GM23338 (cell line): Measurements from ENCODE around the gene EPS8. TPM values are rescaled to one million over a fixed set of nuclear protein-coding genes. Genes with fewer than 3 reads are reported as not detected.

Experiments
- ATAC-seq: fragments of 200-7000 bp; cut with Tn5 transposase; 3 replicates; pipeline ENCODE4 v1.9.1; 2020
- DNase-seq: peaks from one replicate; pipeline ENCODE4 v3.0.0-alpha.2; 2015; ENCODE audit warnings: low spot score
- H2AFZ ChIP-seq: fragments of 200-600 bp; sonication (generic); 2 replicates; pipeline ENCODE4 v1.8.0; 2016; ENCODE audit warnings: antibody characterized with exemption, mild to moderate bottlenecking, moderate library complexity
- H3F3A ChIP-seq: fragments of 200-600 bp; sonication (generic); replicated peaks from 2 replicates; pipeline ENCODE4 v1.8.0; 2017; ENCODE audit warnings: antibody characterized with exemption, mixed run types, low read depth
- H3K27ac ChIP-seq: fragments of 200-600 bp; sonication (generic); 2 replicates; pipeline ENCODE4 v1.6.1; 2016; ENCODE audit warnings: low read depth
- H3K27me3 ChIP-seq: fragments of 200-600 bp; sonication (generic); 2 replicates; pipeline ENCODE4 v1.8.0; 2016; ENCODE audit warnings: mild to moderate bottlenecking, mixed run types, moderate library complexity; ENCODE audit not compliant: insufficient read depth
- H3K36me3 ChIP-seq: fragments of 200-600 bp; sonication (generic); 2 replicates; pipeline ENCODE4 v1.8.0; 2016; ENCODE audit warnings: mild to moderate bottlenecking; ENCODE audit not compliant: insufficient read depth
- H3K4me1 ChIP-seq: fragments of 200-600 bp; sonication (generic); 2 replicates; pipeline ENCODE4 v1.8.0; 2016; ENCODE audit warnings: mild to moderate bottlenecking, moderate library complexity; ENCODE audit not compliant: insufficient read depth
- H3K4me2 ChIP-seq: fragments of 200-600 bp; sonication (generic); 2 replicates; pipeline ENCODE4 v1.7.1; 2017; ENCODE audit warnings: mixed run types
- H3K4me3 ChIP-seq: fragments of 200-600 bp; sonication (generic); 2 replicates; pipeline ENCODE4 v1.6.1; 2016; ENCODE audit warnings: mixed run types
- H3K79me2 ChIP-seq: fragments of 200-600 bp; sonication (generic); replicated peaks from 2 replicates; pipeline ENCODE4 v1.8.0; 2017; ENCODE audit warnings: mild to moderate bottlenecking; ENCODE audit not compliant: insufficient read depth
- H3K9me2 ChIP-seq: fragments of 200-600 bp; sonication (generic); 2 replicates; pipeline ENCODE4 v1.8.0; 2017; ENCODE audit not compliant: insufficient read depth
- H4K20me1 ChIP-seq: fragments of 200-600 bp; sonication (generic); replicated peaks from 2 replicates; pipeline ENCODE4 v1.8.0; 2017; ENCODE audit warnings: mild to moderate bottlenecking; ENCODE audit not compliant: insufficient read depth
- H3K27ac Mint-ChIP-seq: 2 replicates; pipeline ENCODE4 v1.8.0; 2020; ENCODE audit warnings: inconsistent platforms, mild to moderate bottlenecking, moderate library complexity, mixed read lengths
- H3K27me3 Mint-ChIP-seq: 3 replicates; pipeline ENCODE4 v1.8.0; 2022; ENCODE audit warnings: low read depth, mild to moderate bottlenecking, moderate library complexity, mixed read lengths, inconsistent platforms; ENCODE audit not compliant: insufficient read depth, poor library complexity
- H3K36me3 Mint-ChIP-seq: 3 replicates; pipeline ENCODE4 v1.8.0; 2021; ENCODE audit warnings: low read depth, mild to moderate bottlenecking, inconsistent platforms, moderate library complexity, mixed read lengths
- H3K4me1 Mint-ChIP-seq: 3 replicates; pipeline ENCODE4 v1.8.0; 2020; ENCODE audit warnings: mild to moderate bottlenecking, inconsistent platforms, mixed read lengths
- H3K4me3 Mint-ChIP-seq: 3 replicates; pipeline ENCODE4 v1.8.0; 2021; ENCODE audit warnings: moderate library complexity, mild to moderate bottlenecking, inconsistent platforms, mixed read lengths
- H3K9me3 Mint-ChIP-seq: 3 replicates; pipeline ENCODE4 v1.8.0; 2020; ENCODE audit warnings: moderate library complexity, mild to moderate bottlenecking, inconsistent platforms, mixed read lengths
- CREB1 ChIP-seq: fragments of 250-450 bp; sonication (Bioruptor Pico); IDR thresholded peaks from 2 replicates; pipeline ENCODE4 v1.5.0; 2020; ENCODE audit warnings: low read depth, mild to moderate bottlenecking, moderate library complexity
- CTCF ChIP-seq, 2 experiments: fragments of 200-600 bp in 1 of 2; sonication (generic) in 1 of 2; conservative IDR thresholded peaks; 2 replicates each; pipeline versions ENCODE4 v1.5.1 to v1.6.1; 2016 to 2017; ENCODE audit warnings: antibody characterized with exemption in 2 of 2, low read depth in 2 of 2, mild to moderate bottlenecking in 2 of 2, moderate library complexity in 1 of 2
- EZH2 ChIP-seq: fragments of 200-600 bp; sonication (generic); IDR thresholded peaks from one replicate; pipeline ENCODE4 v1.8.0; 2017; ENCODE audit warnings: antibody characterized with exemption, mild to moderate bottlenecking, low read depth; ENCODE audit not compliant: unreplicated experiment
- EZH2phosphoT487 ChIP-seq: fragments of 200-600 bp; sonication (generic); IDR thresholded peaks from one replicate; pipeline ENCODE4 v1.8.1; 2018; ENCODE audit warnings: antibody characterized with exemption; ENCODE audit not compliant: unreplicated experiment
- JUNB ChIP-seq: IDR thresholded peaks from one replicate; pipeline ENCODE4 v1.6.1; 2016; ENCODE audit warnings: antibody characterized with exemption; ENCODE audit not compliant: unreplicated experiment
- NANOG ChIP-seq: IDR thresholded peaks from 2 replicates; pipeline ENCODE4 v1.6.1; 2016; ENCODE audit warnings: antibody characterized with exemption, borderline replicate concordance
- POLR2AphosphoS5 ChIP-seq: IDR thresholded peaks from 2 replicates; pipeline ENCODE4 v1.6.1; 2016; ENCODE audit warnings: antibody characterized with exemption, low read depth
- REST ChIP-seq: IDR thresholded peaks from one replicate; pipeline ENCODE4 v1.6.1; 2018; ENCODE audit warnings: antibody characterized with exemption; ENCODE audit not compliant: unreplicated experiment
- STAT1 ChIP-seq: IDR thresholded peaks from one replicate; pipeline ENCODE4 v1.6.1; 2016; ENCODE audit warnings: antibody characterized with exemption; ENCODE audit not compliant: unreplicated experiment
- ZNF114 ChIP-seq: fragments of 250-450 bp; sonication (Bioruptor Pico); IDR thresholded peaks from 2 replicates; pipeline ENCODE4 v1.5.0; 2020; ENCODE audit warnings: mild to moderate bottlenecking, moderate library complexity
- ZNF331 ChIP-seq: fragments of 250-450 bp; sonication (Bioruptor Pico); IDR thresholded peaks from 2 replicates; pipeline ENCODE4 v1.5.0; 2020; ENCODE audit warnings: low read depth, mild to moderate bottlenecking, moderate library complexity
- ZNF462 ChIP-seq: fragments of 250-450 bp; sonication (Bioruptor Pico); IDR thresholded peaks from 2 replicates; pipeline ENCODE4 v1.5.0; 2020; ENCODE audit warnings: mild to moderate bottlenecking, moderate library complexity
- polyA plus RNA-seq: library from polyadenylated mRNA; unstranded; fragments of >200 nt; fragmentation: Nextera tagmentation; extraction: Ambion mirVana; gene quantifications from 2 replicates; pipeline ENCODE4 v1.2.1, GENCODE V29; 2016
- total RNA-seq: library from RNA; depleted of rRNA; stranded (reverse); fragments of >200 nt; shearing (Covaris generic); gene quantifications from 2 replicates; pipeline ENCODE4 v1.2.3, GENCODE V29; 2014
- TF ChIP-seq, protein P1 (sequence below): IDR thresholded peaks from 2 replicates; pipeline ENCODE4 v1.6.1; 2016; ENCODE audit warnings: antibody characterized with exemption

EPS8 gene
- total and polyA plus RNA-seq, 2 experiments from 2014 or later = 3.5 to 5.4 TPM

DNA sequence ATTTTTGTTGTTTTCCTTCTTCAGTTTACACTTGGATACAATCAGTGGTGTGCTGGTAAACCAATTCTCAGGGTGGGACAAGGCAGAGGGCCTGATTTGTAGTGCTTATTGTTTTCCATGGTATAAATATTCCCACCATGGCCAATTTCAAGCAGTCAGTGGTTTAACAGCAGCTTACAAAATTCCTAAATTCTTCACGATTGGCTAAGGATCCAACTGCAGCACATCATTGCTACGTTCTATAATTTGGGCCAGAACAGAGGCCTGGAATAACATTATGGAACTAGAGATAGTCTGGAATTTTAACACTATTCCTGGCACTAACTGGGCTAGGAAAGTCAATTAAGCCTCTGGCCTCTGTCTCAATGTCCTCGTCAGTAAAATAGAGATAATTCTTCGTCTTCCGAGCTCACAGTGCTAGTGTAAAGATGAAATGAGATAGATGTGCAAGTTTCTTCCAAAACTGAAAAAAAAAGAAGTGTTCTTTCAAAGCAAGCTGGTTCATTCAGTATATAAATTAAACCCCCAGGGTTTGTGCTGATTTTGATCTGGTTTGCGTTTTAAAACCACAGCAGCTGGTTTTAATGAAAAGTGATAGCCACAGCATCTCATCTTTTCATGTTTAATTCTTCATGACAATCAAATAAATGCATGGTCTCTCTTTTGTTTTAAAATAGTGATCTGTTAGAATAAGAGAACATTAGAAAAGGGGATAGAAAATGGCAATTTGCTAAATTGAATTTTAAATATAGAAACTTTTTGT, 104.1 kb downstream of the EPS8 start:
- H3K79me2 ChIP-seq = no peaks in the 10 kb centered on the region

More for the DNA sequence above, 104.1 kb downstream of the EPS8 start:
- TF ChIP-seq ZNF462 (no peak), CTCF (conservative IDR thresholded peaks at IDR 0.05; ENCODE audit: low read depth in 2 of 2) (no peak), EZH2 (no peak), ZNF331 (no peak), POLR2AphosphoS5 (no peak), NANOG (no peak), CREB1 (no peak), STAT1 (no peak), EZH2phosphoT487 (no peak), JUNB (no peak), ZNF114 (CRISPR knock-in tag) (no peak), REST (no peak)
- TF ChIP-seq, protein P1, sequence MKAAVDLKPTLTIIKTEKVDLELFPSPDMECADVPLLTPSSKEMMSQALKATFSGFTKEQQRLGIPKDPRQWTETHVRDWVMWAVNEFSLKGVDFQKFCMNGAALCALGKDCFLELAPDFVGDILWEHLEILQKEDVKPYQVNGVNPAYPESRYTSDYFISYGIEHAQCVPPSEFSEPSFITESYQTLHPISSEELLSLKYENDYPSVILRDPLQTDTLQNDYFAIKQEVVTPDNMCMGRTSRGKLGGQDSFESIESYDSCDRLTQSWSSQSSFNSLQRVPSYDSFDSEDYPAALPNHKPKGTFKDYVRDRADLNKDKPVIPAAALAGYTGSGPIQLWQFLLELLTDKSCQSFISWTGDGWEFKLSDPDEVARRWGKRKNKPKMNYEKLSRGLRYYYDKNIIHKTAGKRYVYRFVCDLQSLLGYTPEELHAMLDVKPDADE = no peak
- H3K36me3 Mint-ChIP-seq = no peaks in the 10 kb centered on the region
- no peaks in the 10 kb centered on the region for H4K20me1 ChIP-seq
- no peaks in the 10 kb centered on the region for H3F3A ChIP-seq
- no peaks in the 10 kb centered on the region for H3K36me3 ChIP-seq
- no peak overlapping the region for H3K4me3 ChIP-seq
- ATAC-seq (no peak), DNase-seq (no peak)
- no peak overlapping the region for H3K27ac ChIP-seq
- no peaks in the 10 kb centered on the region for H3K9me3 Mint-ChIP-seq
- H3K27me3 ChIP-seq = no peaks in the 10 kb centered on the region
- H3K9me2 ChIP-seq = no peaks in the 10 kb centered on the region
- no peak overlapping the region for H3K27ac Mint-ChIP-seq
- peaks cover 12% of the 10 kb centered on the region; the same call in 1 of the 2 replicates for H3K4me1 ChIP-seq
- no peak overlapping the region for H3K4me3 Mint-ChIP-seq
- peaks cover 13% of the 10 kb centered on the region for H3K4me1 Mint-ChIP-seq
- H3K4me2 ChIP-seq = no peak overlapping the region
- no peak overlapping the region for H2AFZ ChIP-seq
- peaks cover 4% of the 10 kb centered on the region for H3K27me3 Mint-ChIP-seq
